Suppressor macrophage (primary cell): ENCODE results near the gene INTS3.
"Not testable (repeated sequence)": the region's sequence is repeated elsewhere in the genome, so short reads cannot be mapped to it uniquely, and the experiment has no call there.

Experiments
- DNase-seq, 4 experiments: peaks; one replicate each; pipeline ENCODE4 v3.0.0-alpha.2; 2020 to 2022

The INTS3 gene

GRCh38 chr1:153778051-153778823 is 50.4 kb downstream of the INTS3 start:
- no peak for DNase-seq

DNA sequence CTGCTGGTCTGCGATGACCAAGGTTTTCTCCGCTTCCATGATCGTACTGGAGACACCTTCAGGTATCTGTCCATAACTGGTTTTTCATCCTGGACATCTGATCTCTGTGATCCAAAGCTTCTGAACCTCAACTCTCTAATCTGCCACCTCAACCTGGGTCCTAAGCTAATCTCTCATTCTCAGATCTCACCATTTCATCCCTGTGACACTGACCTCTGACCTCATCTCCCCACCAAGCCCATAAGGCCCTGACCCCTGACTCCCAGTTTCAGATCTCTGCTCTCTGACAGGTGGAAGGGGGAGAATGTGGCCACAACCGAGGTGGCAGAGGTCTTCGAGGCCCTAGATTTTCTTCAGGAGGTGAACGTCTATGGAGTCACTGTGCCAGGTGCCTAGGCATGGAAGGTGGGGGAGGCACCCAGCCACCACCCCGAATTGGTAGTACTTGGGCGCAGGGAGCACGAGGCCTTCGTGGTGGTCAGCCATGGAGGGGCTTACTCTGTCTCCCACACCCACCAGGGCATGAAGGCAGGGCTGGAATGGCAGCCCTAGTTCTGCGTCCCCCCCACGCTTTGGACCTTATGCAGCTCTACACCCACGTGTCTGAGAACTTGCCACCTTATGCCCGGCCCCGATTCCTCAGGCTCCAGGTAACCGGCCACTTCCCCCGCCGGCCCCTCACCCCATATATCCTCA is 51.1 kb downstream of the INTS3 start:
- no peak for DNase-seq

DNA sequence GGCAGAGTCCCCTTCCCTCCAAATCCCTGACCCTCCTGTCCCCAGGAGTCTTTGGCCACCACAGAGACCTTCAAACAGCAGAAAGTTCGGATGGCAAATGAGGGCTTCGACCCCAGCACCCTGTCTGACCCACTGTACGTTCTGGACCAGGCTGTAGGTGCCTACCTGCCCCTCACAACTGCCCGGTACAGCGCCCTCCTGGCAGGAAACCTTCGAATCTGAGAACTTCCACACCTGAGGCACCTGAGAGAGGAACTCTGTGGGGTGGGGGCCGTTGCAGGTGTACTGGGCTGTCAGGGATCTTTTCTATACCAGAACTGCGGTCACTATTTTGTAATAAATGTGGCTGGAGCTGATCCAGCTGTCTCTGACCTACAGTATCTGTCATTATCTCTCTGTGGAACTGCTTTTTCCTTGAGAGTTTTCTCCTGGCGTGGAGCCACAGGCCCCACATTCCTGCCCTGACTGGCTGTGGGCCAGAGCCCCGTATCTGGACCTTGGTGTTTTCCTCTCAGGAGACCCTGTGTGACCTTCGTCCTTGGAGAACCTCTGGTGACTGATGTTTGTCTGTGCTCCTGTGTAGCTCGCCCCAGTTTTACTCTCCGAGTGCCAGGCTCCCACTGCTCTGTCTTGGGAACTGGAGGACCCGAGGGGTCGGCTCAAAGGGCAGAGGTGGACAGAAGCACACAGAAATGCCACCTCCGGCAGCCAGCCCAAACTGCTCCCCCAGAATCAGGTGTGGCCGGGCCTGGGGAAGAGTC is 52.1 kb downstream of the INTS3 start:
- DNase-seq: no peak

- no peak for DNase-seq
Observed at GRCh38 chr1:153780551-153780950, 52.7 kb downstream of the INTS3 start.

DNA sequence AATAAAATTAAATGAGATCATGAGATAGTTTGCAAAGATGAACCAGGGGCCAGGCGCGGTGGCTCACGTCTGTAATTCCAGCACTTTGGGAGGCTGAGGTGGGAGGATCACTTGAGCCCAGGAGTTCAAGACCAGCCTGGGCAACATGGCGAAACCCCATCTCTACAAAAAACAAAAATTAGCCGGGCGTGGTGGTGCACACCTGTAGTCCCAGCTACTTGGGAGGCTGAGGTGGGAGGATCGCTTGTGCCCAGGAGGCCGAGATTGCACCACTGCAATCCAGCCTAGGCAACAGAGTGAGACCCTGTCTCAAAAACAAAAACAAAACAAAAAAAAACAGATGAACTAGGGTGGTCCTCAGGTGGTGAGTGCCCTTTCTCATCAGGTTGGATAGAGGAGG is 54.8 kb downstream of the INTS3 start:
- DNase-seq: not testable (repeated sequence)

DNA sequence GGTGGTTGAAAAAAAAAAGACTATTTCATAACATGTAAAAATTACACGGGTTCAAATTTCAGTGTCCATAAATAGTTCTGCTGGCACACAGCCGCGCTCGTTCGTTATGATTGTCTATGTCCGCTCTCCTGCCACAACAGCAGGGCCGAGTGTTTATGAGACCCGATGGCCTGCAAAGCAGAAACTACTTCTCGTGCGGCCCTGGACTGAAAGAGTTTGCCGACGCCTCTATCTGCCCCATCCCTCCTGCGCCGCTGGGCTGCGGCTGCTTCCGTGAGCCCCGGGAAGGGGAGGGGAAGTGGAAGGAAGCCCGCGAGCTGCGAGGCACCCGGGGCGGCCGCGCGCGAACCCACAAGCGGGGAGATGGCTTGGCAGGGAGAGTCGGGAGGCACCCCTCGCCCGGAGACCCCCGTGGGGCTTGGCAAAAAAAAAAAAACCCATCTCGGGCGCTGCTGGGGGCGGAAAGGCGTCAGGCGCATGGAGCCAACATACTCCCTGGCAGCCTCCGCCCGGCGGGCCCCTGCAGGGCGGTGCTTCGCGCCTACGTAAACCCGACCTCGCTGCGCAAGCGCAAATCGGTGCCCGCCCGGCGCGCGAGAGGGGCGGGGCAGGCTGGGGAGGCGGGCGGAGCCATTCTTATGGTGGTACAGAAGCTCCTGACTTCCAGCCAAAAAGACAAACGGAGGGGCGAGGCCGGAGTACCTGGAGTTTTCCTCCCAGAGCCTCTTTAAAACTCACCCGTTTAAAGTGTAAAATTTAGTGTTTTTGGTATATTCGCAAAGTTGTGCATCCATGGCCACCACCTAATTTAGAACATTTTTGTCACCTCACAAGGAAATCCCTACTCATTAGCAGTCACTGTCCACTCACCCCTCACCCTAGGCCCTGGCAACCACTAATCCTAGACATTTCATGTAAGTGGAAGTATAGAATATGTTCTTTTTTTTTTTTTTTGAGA is 55.7 kb downstream of the INTS3 start:
- peak; percentile 94 to 98 (median 96) for DNase-seq

- DNase-seq: no peak
Observed at GRCh38 chr1:153786038-153786790, 58.4 kb downstream of the INTS3 start.

DNA sequence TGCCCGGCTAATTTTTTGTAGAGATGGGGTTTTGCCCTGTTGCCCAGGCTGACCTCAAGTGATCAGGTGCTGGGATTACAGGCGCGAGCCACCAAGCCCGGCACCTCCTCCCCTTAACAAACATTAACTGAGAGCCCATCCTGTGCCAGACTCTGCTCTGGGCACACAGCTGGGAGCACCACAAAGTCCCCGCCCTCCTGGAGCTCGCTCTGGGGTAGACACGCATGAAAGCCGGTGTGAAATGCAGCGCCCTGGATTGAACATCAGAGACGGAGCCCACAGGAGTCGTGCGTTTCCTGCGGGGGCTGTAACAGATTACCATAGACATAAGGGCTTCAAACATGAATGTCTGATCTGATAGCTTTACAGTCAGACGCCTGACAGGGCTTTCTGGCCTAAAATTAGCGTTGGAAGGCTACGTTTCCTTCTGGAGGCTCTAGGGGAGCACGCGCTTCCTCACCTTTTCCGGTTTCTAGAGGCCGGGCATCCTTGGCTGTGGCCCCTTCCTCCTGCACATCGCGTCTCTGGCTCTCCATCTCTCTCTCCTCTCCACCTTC is 61.7 kb downstream of the INTS3 start:
- no peak for DNase-seq

- peak; percentile 71 to 88 (median 84) for DNase-seq
Observed at GRCh38 chr1:153790313-153790965, 62.6 kb downstream of the INTS3 start.

GRCh38 chr1:153790966-153791647 is 63.3 kb downstream of the INTS3 start:
- peak; percentile 85 to 98 (median 93) for DNase-seq

GRCh38 chr1:153791648-153792253 is 63.9 kb downstream of the INTS3 start:
- DNase-seq: peak; percentile 78 to 92 (median 88)

DNA sequence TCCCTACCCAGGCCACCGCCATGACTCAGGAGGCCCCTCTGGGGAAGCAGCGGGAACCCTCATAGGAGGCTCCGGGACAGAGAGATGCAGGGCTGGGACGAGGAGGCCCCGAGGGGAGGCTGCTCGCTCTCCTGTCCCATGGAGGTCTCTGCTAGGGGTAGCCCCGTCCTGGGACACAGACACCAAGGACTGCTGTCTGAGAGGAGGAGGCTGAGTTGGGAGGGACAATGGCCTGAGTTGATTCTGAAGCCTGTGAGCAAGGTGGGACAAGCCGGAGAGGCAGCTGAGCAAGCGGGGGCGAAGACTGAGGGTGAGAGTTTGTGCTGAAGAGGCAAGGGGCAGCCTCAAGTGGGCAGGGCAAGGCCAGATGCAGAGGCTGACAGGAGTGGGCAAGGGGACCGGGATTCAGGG is 64.8 kb downstream of the INTS3 start:
- no peak for DNase-seq

DNA sequence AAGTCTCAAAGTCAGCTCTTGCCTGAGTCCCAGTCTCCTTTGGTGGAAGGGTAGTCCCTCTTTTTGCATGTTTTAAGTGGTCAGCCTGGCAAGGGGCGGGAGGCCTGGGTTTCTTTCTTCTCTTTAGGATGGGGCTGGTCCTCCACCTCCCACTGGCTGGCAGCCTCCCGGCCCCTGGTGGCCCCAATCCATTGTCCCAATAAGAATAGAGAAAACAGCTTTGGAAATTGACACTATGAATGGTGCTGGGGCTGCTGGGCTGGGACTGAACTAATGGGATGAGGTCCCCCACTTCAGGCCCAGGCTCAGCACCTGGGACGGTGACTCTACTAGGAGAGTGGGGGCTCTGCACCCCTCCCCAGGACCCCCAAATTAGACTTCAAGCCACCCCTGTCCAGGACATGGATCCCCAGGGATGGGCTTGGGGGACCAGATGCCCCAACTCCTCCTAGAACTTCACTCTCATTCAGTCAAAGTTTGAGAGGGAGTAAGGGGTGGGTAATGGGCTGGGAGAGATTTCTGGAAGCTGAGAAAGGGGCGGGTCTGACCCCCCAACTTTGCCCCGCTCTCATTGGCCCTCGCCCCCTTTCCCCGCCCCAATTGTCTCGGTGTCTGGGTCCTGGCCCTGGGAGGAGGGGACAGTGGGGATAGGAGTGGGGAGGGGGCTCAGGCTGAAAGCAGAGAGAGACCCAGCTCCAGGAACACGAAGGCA is 65.6 kb downstream of the INTS3 start:
- DNase-seq: no peak

- DNase-seq: no peak
Observed at GRCh38 chr1:153793973-153794615, 66.2 kb downstream of the INTS3 start.

DNA sequence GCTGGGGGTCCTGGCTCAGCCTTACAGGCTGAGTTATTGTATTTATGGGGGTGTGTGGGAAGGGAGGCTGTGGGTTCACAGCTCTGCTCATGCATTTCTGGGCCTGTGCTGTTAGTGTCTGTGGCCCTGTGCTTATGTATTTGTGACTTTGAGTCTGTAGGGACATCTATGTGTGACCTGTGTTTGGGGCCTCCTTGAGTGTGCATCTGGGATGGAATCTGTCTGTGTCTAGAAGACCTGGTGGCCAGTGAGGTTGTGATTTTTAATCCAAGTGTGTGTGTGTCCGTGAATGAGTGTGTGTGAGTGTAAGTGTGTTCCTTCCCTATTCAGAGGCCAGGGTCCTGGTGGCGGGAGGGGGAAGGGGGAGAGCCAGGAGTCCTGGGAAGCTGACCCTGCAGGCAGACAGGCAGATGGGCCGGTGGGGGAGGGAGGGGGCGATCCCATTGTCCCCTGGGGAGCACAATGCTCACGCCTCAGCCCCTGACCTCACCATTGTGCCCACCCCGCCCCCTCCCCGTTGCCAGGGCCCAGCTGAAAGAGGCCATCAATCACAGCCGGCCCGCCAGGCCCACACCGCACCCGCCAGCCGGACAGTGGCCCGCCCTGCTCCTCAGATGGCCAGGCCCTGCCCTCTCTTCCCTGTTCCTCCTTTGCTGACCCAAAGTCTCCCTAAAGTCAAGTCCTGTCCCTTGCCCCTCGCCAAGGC is 66.9 kb downstream of the INTS3 start:
- DNase-seq: no peak

- no peak for DNase-seq
Observed at GRCh38 chr1:153795330-153795837, 67.5 kb downstream of the INTS3 start.
